Kidney capillary endothelial cell (primary cell): ENCODE measurements around the gene HSPA14.
A peak's percentile ranks its signal among the peaks of the same experiment; 100 is the strongest.
"Not testable (repeated sequence)": the region's sequence is repeated elsewhere in the genome, so short reads cannot be mapped to it uniquely, and the experiment has no call there.

ENCODE experiments used
- DNase-seq: peaks from one replicate; pipeline ENCODE4 v3.0.0-alpha.2; 2018; ENCODE audit warnings: low spot score

HSPA14 gene

DNA sequence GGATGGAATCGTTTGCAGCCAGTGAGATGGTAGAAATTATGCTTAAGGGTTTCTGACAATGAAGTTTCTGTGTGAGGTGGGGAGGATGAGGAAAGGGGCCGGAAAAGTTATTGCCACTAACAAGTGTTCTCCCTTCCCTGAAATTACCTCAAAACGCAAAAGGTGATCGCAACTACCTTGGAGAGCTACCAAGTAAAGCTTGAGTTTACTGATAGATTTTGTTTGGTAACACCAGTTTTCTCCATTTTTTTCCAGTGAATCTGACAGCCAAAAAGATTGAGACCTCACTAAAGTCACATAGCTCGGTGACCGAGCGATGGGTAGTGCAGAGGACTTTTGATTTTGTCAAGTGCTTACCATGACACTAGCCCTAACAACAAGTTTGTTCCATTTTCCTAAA lies 42.1 kb downstream of the HSPA14 start:
- peak; percentile 10 for DNase-seq

DNA sequence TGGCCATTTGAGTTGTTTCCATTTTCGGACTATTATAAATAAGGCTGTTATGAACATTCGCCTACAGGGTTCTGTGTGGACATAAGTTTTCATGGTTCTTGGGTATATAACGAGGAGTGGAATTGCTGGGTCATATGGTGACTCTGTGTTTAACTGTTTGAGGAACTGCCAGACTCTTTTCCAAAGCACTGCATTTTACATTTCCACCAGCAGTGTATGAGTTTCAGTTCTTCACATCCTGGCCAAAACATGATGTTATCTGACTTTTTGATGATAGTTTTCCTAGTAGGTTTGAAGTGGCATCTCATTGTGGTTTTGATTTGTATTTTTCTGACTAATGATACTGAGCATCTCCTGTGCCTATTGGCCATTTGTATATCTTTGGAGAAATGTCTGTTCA lies 46.0 kb downstream of the HSPA14 start:
- DNase-seq = no peak

DNA sequence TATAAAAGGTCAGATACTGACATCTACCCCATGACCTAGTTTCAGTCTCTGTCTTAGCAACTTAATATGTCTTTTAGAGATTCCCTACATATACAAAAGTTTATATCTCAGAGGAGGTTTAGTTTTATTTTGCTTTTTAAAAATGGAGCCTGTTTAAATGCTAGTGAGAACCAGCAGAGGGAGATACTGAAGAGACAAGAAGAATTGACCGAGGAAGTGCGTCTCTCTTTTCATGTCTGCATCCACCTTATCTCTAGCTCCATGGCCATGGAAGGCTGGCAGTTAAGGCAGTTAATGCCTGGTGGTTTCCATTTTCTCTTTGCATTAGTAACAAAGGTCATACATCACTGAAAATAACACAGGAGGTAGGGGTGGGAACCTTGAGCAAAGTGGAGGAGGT lies 51.2 kb downstream of the HSPA14 start:
- no peak for DNase-seq

DNA sequence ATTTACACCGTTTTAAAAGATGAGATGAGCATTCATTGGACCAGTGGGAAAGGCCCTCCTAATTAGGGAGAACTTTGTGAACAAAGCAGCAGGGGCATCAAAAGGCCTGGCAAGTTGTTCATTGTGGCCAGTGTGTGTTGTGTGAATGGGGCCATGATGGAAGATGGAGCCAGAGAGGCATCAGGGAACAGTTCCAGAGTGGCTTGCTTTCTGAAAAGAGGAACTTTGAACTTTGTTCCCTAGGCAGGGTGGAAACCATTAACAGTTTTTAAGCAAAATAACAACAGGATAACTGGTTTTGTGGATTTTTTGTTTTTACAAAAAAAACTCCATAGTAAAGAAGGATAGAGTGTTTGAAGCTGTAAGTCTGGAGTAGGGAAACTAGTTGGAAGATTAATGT lies 53.0 kb downstream of the HSPA14 start:
- DNase-seq = no peak

DNA sequence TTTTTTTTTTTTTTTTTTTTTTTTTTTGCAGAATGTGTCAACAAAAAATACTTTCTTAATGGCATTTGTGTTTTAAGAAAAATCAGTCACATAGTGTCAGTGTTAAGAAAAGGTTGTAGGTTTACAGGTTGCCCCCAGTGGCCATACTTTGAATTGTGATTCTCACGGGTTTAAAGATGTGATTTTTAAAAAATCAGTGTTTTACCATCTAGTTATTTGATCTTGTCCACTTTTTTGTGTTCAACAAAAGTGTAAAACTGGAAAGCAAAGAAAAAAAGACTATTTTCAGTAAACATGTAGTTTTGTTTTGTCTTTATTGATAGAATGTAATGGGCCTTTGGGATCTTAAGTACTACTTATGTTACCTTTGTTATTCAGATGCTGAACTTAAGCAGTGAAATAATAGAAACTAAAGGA lies 66.2 kb downstream of the HSPA14 start:
- peak; percentile 26 for DNase-seq

DNA sequence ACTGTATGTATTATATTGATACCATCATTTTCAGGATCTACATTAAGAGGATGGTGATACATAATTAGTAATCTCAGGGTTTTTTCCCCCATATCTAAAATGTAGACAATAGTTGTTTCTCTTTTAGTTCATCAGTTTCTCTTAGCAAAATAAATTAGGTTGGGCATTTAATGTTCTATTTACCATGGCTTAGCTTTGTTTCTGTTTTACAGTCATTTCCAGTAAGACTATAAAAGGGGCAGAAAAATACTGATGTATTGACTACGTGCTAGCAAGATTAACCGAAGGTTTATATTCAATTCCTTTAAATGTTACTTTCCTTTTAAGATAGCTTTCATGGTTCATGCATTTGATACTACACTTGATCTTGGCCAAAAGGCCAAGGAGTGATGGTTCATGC lies 66.8 kb downstream of the HSPA14 start:
- no peak for DNase-seq

DNA sequence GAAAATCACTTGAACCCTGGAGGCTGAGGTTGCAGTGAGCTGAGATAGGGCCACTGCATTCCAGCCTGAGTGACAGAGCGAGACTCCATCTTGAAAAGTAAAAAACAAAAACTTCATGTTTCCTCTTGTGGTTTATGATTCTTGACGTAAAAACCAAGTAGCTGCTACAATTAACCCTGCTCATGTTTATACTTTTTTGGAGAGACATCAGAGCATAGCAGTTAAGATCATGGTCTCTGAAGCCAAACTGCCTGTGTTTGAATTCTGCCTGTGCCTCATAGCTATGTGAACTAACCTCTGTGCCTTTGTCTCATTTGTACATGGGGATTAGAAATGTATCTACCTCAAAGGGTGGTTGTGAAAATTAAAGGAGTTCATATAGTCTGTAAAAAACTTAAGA lies 67.8 kb downstream of the HSPA14 start:
- DNase-seq = no peak

DNA sequence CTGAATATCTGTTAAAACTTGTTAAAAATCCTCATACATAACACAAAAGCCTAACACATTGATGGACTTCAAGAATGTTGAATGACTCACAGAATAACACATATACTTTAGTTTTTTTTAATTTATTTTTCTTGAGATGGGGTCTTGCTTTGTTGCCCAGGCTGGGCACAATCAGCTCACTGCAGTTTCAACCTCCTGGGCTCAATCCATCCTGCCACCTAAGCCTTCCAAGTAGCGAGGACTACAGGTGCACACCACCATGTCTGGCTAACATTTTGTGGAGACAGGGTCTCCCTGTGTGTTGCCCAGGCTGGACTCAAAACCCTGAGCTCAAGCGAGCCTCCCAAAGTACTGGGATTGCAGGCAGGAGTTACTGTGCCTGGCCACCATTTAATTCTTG lies 68.7 kb downstream of the HSPA14 start:
- DNase-seq = no peak

DNA sequence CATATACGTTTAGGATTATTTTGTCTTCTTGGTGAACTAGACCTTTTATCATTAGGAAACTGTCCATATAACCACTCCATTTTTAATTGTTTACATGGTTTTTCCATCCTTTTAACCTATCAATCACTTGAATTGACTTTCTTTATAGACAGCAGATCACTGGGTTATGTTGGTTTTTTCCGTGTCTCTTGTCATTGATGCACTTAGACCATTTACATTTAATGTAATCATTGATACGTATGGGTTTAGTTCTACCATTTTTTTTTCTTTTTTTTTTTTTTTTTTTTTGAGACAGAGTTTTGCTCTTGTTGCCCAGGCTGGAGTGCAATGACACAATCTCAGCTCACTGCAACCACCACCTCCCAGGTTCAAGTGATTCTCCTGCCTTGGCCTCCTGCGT lies 69.5 kb downstream of the HSPA14 start:
- not testable (repeated sequence) for DNase-seq

DNA sequence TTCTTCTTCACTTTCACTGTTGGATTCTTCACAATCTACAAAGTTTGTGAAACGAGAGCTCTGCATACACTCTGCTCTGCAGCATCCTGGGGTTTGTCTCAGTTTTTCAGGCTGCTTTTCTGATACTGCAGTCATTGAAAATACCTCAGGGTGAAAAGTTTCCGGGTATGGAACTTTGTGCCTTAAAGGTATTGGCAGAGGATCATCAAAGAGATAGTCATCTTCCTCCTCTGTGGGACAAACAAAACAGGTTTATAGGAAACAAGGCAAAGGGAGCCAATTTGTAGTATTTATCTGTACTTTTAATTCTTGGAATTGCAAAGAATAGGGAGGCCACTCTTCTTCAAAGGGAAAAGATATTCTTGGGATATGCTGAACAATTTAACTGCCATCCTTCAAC lies 71.0 kb downstream of the HSPA14 start:
- no peak for DNase-seq

DNA sequence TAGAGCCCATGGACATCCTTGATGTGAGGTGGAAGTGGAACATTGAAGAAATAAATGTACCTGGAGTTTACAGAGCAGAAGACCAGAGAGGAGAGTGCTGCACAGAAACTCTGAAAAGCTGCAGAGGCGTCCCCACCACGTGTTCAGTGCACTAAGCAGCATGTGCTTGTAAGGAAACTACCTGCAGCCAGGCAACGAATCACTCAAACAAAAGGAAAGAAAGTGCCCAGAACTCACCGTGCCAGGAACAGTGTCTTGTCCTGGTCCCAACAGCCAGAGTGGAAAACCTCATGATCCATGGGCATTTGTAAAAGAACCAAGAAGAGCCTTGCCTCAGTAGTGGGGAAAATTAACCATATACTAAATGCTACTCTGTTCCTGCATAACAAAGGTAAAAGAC lies 72.8 kb downstream of the HSPA14 start:
- DNase-seq = no peak

DNA sequence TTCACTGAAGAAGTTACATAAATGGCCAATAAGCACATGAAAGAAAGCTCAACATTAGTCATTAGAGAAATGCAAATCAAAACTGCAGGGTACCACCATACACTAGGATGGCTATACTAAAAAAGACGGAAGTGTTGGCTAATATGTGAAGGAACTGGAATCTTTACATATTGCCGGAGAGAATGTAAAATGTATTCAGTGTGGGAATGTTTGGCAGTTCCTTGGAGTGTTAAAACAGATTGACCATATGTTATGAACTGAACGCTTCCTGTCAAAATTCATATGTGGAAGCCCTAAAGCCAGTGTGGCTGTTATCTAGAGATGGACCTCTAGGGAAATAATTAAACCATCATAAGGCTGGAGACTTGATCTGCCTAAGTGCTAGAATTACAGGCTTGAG lies 73.7 kb downstream of the HSPA14 start:
- no peak for DNase-seq

DNA sequence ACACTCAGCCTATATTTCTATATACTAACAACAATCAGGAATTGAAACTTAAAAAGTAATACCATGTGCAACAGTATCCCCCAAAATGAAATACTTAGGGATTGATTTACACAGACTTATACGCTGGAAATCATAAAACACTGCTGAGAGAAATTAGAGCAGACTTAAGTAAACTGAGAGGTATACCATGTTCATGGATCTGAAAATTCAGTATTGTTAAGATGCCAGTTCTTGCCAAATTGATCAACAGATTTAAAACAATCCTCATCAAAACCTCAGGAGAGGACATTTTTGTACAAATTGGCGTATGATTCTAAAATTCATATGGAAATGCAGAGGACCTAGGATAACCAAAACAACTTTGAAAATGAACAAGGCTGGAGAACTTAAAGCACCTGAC lies 78.5 kb downstream of the HSPA14 start:
- no peak for DNase-seq

DNA sequence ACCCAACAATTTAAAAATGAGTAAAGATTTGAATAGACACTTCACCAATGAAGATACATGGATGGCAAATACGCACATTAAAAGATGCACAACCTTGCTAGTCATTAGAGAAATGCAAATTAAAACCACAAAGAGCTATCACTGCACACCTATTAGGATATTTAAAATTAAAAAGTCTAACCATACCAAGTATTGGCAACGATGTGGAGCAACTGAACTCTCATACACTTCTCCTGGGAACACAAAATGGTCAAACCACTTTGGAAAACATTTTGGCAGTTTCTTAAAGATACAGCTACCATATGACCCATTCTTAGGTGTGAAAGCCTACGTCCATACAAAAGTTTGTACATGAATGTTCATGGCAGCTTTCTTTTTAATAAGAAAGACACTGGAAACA lies 79.7 kb downstream of the HSPA14 start:
- DNase-seq = no peak

DNA sequence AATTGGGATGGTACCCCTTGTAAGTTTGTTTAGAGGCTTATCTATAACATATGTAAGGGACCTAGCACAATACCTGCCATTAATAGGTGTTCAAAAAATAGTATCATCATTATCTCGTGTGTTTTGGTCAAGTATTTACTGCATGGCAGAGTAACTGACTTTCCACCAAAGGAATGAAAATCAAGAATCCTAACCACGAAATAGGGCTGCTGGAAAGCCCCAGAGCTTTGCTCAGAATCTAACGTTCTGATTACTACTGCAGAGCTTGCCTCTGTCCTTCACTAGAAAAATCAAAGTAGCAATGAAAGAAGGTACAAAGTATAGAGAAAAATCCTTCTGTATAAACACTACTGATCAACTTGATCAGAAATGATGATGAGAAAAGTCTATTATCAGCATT lies 80.9 kb downstream of the HSPA14 start:
- DNase-seq = no peak
